ENCODE results near the gene WASHC2C. TPM values are rescaled to one million over a fixed set of nuclear protein-coding genes. Genes with fewer than 3 reads are reported as not detected.
A peak's percentile ranks its signal among the peaks of the same experiment; 100 is the strongest.
"Not testable (repeated sequence)": the region's sequence is repeated elsewhere in the genome, so short reads cannot be mapped to it uniquely, and the experiment has no call there.

Gene WASHC2C
- total RNA-seq, 1 experiment from 2014 or later, result 16.8 TPM

GRCh38 chr10:45755083-45755482 lies 28.0 kb downstream of the WASHC2C start:
- in situ Hi-C loops (cut with HindIII; ENCODE audit: low pct_unique_long_range_greater_than_20kb, low sequenced_read_pairs), result not testable (repeated sequence)

GRCh38 chr10:45756065-45756464 lies 29.0 kb downstream of the WASHC2C start:
- in situ Hi-C loops (cut with HindIII; ENCODE audit: low pct_unique_long_range_greater_than_20kb, low sequenced_read_pairs); DNase-seq (ENCODE audit: low read depth, low spot score): not testable (repeated sequence)

More at GRCh38 chr10:45755083-45755482, 28.0 kb downstream of the WASHC2C start:
- not testable (repeated sequence) for DNase-seq (ENCODE audit: low read depth, low spot score)

- DNase-seq (ENCODE audit: low read depth, low spot score); in situ Hi-C loops (cut with HindIII; ENCODE audit: low pct_unique_long_range_greater_than_20kb, low sequenced_read_pairs): not testable (repeated sequence)
Measured at GRCh38 chr10:45757661-45758396, 30.8 kb downstream of the WASHC2C start.

- in situ Hi-C loops (cut with HindIII; ENCODE audit: low pct_unique_long_range_greater_than_20kb, low sequenced_read_pairs); DNase-seq (ENCODE audit: low read depth, low spot score): not testable (repeated sequence)
Measured at GRCh38 chr10:45761622-45762021, 34.6 kb downstream of the WASHC2C start.

- DNase-seq (ENCODE audit: low read depth, low spot score); in situ Hi-C loops (cut with HindIII; ENCODE audit: low pct_unique_long_range_greater_than_20kb, low sequenced_read_pairs): not testable (repeated sequence)
Measured at GRCh38 chr10:45763037-45763436, 36.0 kb downstream of the WASHC2C start.

GRCh38 chr10:45768334-45768733 lies 41.3 kb downstream of the WASHC2C start:
- in situ Hi-C loops (cut with HindIII; ENCODE audit: low pct_unique_long_range_greater_than_20kb, low sequenced_read_pairs); DNase-seq (ENCODE audit: low read depth, low spot score): not testable (repeated sequence)

GRCh38 chr10:45771757-45772461 lies 44.8 kb downstream of the WASHC2C start:
- in situ Hi-C loops (cut with HindIII; ENCODE audit: low pct_unique_long_range_greater_than_20kb, low sequenced_read_pairs); DNase-seq (ENCODE audit: low read depth, low spot score): not testable (repeated sequence)

- in situ Hi-C loops (cut with HindIII; ENCODE audit: low pct_unique_long_range_greater_than_20kb, low sequenced_read_pairs); DNase-seq (ENCODE audit: low read depth, low spot score): not testable (repeated sequence)
Measured at GRCh38 chr10:45786217-45786616, 59.2 kb downstream of the WASHC2C start.

- in situ Hi-C loops (cut with HindIII; ENCODE audit: low pct_unique_long_range_greater_than_20kb, low sequenced_read_pairs); DNase-seq (ENCODE audit: low read depth, low spot score): not testable (repeated sequence)
Measured at GRCh38 chr10:45787212-45787741, 60.2 kb downstream of the WASHC2C start.

- DNase-seq (ENCODE audit: low read depth, low spot score); in situ Hi-C loops (cut with HindIII; ENCODE audit: low pct_unique_long_range_greater_than_20kb, low sequenced_read_pairs): not testable (repeated sequence)
Measured at GRCh38 chr10:45789991-45790390, 62.9 kb downstream of the WASHC2C start.

GRCh38 chr10:45790694-45791426 lies 63.8 kb downstream of the WASHC2C start:
- in situ Hi-C loops (cut with HindIII; ENCODE audit: low pct_unique_long_range_greater_than_20kb, low sequenced_read_pairs); DNase-seq (ENCODE audit: low read depth, low spot score): not testable (repeated sequence)

- DNase-seq (ENCODE audit: low read depth, low spot score); in situ Hi-C loops (cut with HindIII; ENCODE audit: low pct_unique_long_range_greater_than_20kb, low sequenced_read_pairs): not testable (repeated sequence)
Measured at GRCh38 chr10:45794761-45795160, 67.7 kb downstream of the WASHC2C start.

- DNase-seq (ENCODE audit: low read depth, low spot score); in situ Hi-C loops (cut with HindIII; ENCODE audit: low pct_unique_long_range_greater_than_20kb, low sequenced_read_pairs): not testable (repeated sequence)
Measured at GRCh38 chr10:45803060-45804010, 76.3 kb downstream of the WASHC2C start.

GRCh38 chr10:45804996-45805395 lies 77.9 kb downstream of the WASHC2C start:
- DNase-seq (ENCODE audit: low read depth, low spot score); in situ Hi-C loops (cut with HindIII; ENCODE audit: low pct_unique_long_range_greater_than_20kb, low sequenced_read_pairs): not testable (repeated sequence)

- DNase-seq (ENCODE audit: low read depth, low spot score), result peak; percentile 5
Measured at GRCh38 chr10:45809837-45810236, 82.8 kb downstream of the WASHC2C start.

GRCh38 chr10:45811075-45811474 lies 84.0 kb downstream of the WASHC2C start:
- no peak for DNase-seq (ENCODE audit: low read depth, low spot score)
- in situ Hi-C loops (cut with HindIII; ENCODE audit: low pct_unique_long_range_greater_than_20kb, low sequenced_read_pairs), result no loop called here

More at GRCh38 chr10:45809837-45810236, 82.8 kb downstream of the WASHC2C start:
- in situ Hi-C loops (cut with HindIII; ENCODE audit: low pct_unique_long_range_greater_than_20kb, low sequenced_read_pairs), result no loop called here

GRCh38 chr10:45812959-45813358 lies 85.9 kb downstream of the WASHC2C start:
- DNase-seq (ENCODE audit: low read depth, low spot score); in situ Hi-C loops (cut with HindIII; ENCODE audit: low pct_unique_long_range_greater_than_20kb, low sequenced_read_pairs): not testable (repeated sequence)
